ENCODE results near the gene PSAP.

Gene PSAP

GRCh38 chr10:71830726-71831125, 20.3 kb downstream of the PSAP start:
- FAIRE-seq = no peak
- DNase-seq (ENCODE audit: extremely low spot score, insufficient read length, low read depth) = no peak

DNA sequence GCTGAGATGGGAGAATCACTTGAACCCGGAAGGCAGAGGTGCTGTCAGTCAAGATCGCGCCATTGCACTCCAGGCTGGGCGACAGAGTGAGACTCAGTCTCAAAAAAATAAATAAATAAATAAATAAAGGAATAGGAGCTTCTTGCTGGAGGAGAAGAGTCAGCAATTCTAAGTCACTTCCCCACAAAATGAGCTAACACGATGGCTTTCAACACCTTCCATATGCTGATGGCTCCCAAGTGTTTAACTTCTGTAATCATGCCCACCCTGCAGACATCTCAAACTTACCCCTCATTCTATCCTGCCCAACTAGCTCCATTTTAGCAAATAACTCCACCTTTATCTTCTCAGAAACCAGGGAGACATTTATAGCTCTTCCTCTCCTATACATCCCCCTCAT, 21.2 kb downstream of the PSAP start:
- no peak for FAIRE-seq
- DNase-seq (ENCODE audit: extremely low spot score, insufficient read length, low read depth) = no peak

GRCh38 chr10:71829171-71829570, 21.9 kb downstream of the PSAP start:
- DNase-seq (ENCODE audit: extremely low spot score, insufficient read length, low read depth) (no peak), FAIRE-seq (no peak)

GRCh38 chr10:71828702-71829101, 22.3 kb downstream of the PSAP start:
- no peak for DNase-seq (ENCODE audit: extremely low spot score, insufficient read length, low read depth)
- FAIRE-seq = no peak

DNA sequence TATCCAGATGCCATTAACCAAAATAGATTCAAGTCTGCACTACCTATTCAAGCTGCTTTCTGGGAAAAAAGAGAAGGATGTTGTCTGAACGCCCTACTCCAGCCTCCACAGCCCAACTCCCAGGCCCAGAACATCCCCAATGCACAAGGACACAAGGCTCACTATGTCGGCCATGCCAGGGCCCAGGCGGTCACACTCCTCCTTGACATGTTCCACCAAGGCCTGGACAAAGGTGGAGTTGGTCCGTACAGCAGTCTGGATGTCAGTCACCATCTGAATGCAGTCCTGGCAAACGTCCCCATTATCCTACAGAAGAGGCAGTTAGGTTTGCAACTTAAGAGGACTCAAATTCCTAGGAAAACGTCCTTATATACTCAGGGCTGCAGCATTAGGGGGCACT, 23.2 kb downstream of the PSAP start:
- no peak for FAIRE-seq

DNA sequence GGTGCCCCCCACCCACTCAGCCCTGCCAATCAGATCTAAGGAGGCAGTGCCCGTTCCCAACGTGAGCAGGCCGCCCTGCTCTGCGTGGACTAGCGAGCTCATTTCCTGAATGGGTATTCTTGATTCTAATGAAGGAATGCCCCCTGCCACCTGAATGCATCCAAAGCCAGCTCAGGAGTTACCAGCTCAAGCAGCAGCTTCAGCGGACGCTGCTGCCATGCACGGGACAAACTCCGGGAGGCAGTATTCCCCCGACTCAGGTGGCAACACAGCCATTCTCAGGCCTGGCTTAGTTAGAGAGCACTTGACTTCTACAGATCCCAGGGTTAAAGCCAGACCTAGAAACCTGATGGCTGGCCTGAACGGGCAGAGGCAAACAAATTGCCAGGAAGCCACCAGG, 25.8 kb downstream of the PSAP start:
- DNase-seq (ENCODE audit: extremely low spot score, insufficient read length, low read depth) (no peak), FAIRE-seq (no peak)

More for the DNA sequence above, 23.2 kb downstream of the PSAP start:
- no peak for DNase-seq (ENCODE audit: extremely low spot score, insufficient read length, low read depth)

GRCh38 chr10:71824333-71824732, 26.7 kb downstream of the PSAP start:
- FAIRE-seq = no peak
- no peak for DNase-seq (ENCODE audit: extremely low spot score, insufficient read length, low read depth)

DNA sequence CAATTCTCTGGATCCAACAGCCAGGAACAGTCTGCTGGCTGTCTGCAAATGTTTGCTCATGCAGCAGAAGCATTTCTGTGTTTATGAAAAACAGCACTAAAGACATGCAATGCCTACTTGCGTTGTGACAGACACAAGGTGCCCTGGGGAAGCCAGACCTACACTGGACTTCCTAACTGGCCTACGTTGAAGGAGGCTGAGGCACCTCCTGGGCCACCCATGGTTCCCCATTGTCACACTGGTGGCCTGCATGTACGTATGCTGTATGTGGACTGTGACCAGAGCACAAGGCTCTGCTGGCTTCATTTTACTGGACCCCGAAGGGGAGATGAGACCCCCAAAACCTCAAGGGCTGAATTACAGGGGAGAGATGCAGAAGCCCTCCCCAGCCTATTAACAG, 27.7 kb downstream of the PSAP start:
- no peak for DNase-seq (ENCODE audit: extremely low spot score, insufficient read length, low read depth)
- no peak for FAIRE-seq

DNA sequence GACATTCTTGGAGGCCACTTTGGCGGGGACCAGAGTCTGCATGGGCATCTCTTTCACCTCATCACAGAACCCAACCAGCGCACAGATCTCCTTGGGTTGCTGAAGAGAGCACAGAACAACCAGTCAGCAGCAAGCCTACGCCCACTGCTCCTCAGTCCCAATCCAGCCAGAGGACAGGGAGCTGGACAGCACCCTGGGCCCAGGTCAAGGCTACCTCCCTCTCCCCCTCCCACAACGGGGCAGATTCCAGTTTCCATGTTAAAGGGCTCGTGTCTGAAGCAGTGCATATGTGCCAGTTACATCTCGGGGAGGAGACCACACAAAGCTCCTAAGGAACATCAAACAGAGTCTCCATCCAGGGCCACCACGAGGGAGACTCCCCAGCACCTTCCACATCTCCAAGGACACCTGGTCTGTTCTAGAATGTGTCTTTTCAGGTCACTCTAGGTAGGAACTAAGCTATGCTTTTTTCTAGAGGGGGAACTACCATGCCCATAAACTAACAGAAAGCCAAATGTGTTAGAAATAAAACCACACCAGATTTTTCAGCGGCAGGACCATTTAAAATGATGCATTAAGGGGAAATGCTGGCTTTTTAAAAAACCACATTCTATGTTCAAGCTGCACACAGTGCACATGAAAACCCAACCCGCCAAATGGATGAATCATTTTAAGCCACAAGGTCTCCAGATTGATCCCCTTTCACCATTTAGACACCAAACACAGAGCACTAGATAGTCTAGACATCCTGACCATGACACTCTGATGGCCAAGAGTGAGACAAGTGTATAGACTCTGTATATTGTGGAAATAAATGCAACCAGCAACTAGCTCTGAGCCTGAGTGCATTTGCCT, 28.9 kb downstream of the PSAP start:
- DNase-seq (ENCODE audit: extremely low spot score, insufficient read length, low read depth) = no peak
- no peak for FAIRE-seq

DNA sequence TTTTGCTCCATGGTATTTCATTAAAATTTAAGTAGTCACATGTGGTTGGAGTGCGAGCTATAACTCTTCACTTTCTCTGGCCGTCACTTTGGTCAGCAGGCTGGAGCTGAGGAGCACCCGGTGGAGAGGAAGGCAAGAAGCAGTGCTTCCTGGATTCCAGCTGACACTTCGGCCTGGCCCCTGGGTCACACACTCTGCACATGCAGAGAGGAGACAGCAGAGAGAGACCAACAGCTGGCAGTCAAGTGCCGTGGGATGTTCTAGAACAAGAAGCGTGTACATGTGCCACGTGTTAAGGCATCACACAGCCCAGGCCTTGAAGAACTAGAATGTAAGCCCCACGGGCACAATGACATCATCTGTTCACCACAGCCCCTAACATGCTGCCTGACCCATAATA, 30.1 kb downstream of the PSAP start:
- DNase-seq (ENCODE audit: extremely low spot score, insufficient read length, low read depth) (no peak), FAIRE-seq (no peak)

- FAIRE-seq = no peak
- no peak for DNase-seq (ENCODE audit: extremely low spot score, insufficient read length, low read depth)
Observed at GRCh38 chr10:71819985-71820384, 31.1 kb downstream of the PSAP start.

GRCh38 chr10:71819441-71819861, 31.6 kb downstream of the PSAP start:
- FAIRE-seq (no peak), DNase-seq (ENCODE audit: extremely low spot score, insufficient read length, low read depth) (no peak)

DNA sequence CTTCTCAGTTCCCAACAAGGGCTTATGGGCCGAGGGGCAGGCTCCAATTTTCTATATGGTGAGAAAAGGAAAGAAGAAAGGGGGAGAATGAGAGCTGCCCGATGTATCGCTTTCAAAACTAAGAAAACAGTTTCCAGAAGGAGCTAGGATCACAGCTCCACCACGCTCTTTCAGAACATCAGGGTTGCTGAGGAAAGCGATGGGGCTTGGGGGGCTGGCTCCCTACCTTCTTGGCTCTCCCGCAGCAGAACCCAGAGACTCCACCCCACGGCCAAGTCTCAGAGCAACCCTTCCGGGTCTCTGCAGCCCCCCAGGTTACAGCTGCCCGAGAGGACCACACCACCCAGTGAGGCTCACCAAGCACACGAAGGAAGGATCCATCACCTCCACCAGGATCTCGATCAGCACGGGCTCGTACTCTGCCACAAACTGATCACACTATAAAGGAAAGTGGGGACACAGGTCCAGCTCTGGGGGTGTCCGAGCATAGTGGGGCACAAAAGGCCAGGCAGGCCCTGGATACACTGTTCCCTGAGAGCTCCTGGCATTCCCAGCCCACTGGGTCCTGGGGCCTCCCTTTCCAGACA, 32.3 kb downstream of the PSAP start:
- DNase-seq (ENCODE audit: extremely low spot score, insufficient read length, low read depth) (no peak), FAIRE-seq (no peak)

GRCh38 chr10:71817831-71818655, 33.0 kb downstream of the PSAP start:
- FAIRE-seq (no peak), DNase-seq (ENCODE audit: extremely low spot score, insufficient read length, low read depth) (no peak)

DNA sequence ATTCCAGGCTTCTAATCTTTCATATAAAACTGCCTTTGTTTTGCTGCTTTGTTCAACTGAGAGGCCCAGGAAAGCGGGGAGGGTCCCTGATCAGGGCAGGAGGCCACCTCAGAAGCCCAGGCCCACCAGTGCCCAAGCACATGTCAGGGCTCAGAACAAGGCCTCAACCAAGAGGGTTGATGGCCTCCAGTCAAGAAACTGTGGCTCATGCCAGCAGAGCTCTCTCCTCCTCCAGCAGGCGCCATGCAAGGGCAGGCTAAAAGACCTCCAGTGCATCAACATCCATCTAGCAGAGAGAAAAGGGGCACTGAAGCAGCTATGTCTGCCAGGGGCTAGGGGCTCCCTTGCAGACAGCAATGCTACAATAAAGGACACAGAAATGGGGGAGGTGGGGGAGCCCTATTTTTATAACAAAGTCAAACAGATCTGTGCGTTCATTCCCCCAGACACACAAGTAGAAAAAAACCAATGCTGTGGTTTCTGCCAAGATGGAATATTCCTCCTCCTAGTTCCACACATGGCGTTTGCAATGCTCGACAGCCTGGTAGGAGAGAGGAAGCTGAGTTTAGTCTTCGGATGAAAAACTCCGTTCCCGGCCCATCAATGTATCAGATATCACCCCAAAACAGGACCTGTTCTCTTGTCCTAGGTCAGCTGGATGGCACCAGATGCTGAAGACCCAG, 34.0 kb downstream of the PSAP start:
- FAIRE-seq = no peak
- DNase-seq (ENCODE audit: extremely low spot score, insufficient read length, low read depth) = no peak

DNA sequence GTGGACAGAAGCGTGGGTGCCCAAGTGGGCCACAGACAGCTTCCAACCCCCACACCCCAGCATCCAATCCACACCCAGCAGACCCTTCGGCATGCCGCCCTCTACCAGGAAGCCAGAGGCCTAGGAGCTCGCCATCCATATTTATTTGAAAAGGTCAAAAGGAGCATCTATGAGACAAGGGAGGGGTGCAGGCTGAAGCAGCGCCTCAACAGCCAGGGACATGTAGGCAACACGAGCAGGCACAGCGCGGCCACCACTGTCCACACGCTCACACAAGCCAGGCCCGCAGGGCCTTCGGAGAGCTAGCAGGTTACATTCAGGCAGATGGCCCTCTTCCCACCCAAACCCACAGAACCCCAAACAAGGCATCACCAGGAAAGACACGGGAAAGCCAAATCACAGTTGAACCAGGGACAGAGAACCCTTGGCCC, 34.6 kb downstream of the PSAP start:
- DNase-seq (ENCODE audit: extremely low spot score, insufficient read length, low read depth) = no peak
- FAIRE-seq = no peak

- no peak for FAIRE-seq
Observed at GRCh38 chr10:71815515-71816130, 35.4 kb downstream of the PSAP start.

DNA sequence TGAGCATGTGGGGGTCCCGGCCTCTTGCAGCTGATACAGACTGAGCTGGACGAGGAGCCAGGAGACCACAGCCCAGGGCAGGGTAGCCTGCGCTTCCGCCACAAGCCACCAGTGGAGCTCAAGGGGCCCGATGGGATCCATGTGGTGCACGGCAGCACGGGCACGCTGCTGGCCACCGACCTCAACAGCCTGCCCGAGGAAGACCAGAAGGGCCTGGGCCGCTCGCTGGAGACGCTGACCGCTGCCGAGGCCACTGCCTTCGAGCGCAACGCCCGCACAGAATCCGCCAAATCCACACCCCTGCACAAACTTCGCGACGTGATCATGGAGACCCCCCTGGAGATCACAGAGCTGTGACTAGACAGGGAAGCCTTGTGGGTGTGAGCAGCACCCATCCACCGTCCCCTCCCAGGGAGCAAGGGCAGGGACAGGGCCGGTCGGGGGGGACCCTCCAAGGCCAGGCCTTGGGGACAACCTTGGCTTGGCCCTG, 36.1 kb downstream of the PSAP start:
- DNase-seq (ENCODE audit: extremely low spot score, insufficient read length, low read depth) = no peak

More at GRCh38 chr10:71815515-71816130, 35.4 kb downstream of the PSAP start:
- no peak for DNase-seq (ENCODE audit: extremely low spot score, insufficient read length, low read depth)

DNA sequence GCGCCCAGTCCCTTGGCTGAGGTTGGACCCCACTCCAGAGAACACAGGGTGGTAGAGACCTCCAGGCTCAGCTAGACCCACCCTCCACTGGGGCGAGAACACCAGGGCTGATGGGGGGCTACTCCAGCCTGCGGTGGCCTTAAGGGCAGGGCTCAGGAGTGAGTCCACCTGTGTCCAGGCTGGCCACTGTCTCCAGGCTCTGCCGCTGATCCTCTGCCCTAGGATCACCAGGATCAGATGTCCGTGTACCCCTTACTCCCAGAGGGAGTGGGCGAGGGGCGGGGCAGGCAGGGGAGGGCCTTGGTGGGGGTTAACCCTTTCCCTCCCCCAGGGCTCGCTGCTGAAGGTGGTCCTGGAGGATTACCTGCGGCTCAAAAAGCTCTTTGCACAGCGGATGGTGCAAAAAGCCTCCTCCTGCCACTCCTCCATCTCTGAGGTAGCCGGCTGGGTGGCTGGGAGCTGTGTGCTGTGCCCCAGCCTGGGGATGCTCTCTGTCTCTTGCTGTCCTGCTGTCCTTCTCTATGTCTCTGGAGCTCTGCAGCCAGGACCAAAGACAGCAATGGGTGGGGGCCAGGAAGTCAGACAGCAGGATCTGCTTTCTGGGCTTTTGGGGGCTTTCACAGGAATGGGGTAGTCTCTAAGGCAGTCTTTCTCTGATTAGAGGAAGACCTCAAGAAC, 38.0 kb downstream of the PSAP start:
- FAIRE-seq = no peak

More for the DNA sequence above, 36.1 kb downstream of the PSAP start:
- no peak for FAIRE-seq

More for the DNA sequence above, 38.0 kb downstream of the PSAP start:
- no peak for DNase-seq (ENCODE audit: extremely low spot score, insufficient read length, low read depth)
